ENCODE data around the gene PLAU.

- no peak for TF ChIP-seq MYC (IDR thresholded peaks at IDR 0.05; ENCODE audit: insufficient read depth, insufficient read length, insufficient replicate concordance, low read length, severe bottlenecking)
- TF ChIP-seq POLR2AphosphoS5 (IDR thresholded peaks at IDR 0.05; ENCODE audit: low read length) = no peak
- no peak for TF ChIP-seq TCF12 (IDR thresholded peaks at IDR 0.05; ENCODE audit: low read depth, low read length)
- no peak for TF ChIP-seq SP1 (IDR thresholded peaks at IDR 0.05; ENCODE audit: low read depth, low read length)
- no peak for TF ChIP-seq BCL11A (IDR thresholded peaks at IDR 0.05; ENCODE audit: low read depth, low read length)
- no peak for TF ChIP-seq ZBTB33 (IDR thresholded peaks at IDR 0.05)
- no peak for TF ChIP-seq CREM (IDR thresholded peaks at IDR 0.05; ENCODE audit: low read depth)
Observed at GRCh38 chr10:73876566-73876965, 34.4 kb upstream of the PLAU start.

Data from GM12878 (cell line).